Prostate gland (tissue), 2 donors: ENCODE data around the gene MTIF3.

Source experiments
- POLR2A ChIP-seq: fragments of 450-650 bp; IDR thresholded peaks from one replicate; pipeline ENCODE4 v1.6.1; 2016; ENCODE audit warnings: antibody characterized with exemption, mild to moderate bottlenecking
- TF ChIP-seq, protein P1 (sequence below), 4 experiments: fragments of 200-600 bp in 2 of 4; fragments of 450-650 bp in 2 of 4; sonication (generic) in 2 of 4; IDR thresholded peaks; 1 replicate in 3 of 4; 2 replicates in 1 of 4; pipeline ENCODE4 v1.5.1; 2016 to 2019; ENCODE audit warnings: antibody characterized with exemption in 4 of 4, mild to moderate bottlenecking in 2 of 4, moderate library complexity in 2 of 4

- TF ChIP-seq, protein P1, sequence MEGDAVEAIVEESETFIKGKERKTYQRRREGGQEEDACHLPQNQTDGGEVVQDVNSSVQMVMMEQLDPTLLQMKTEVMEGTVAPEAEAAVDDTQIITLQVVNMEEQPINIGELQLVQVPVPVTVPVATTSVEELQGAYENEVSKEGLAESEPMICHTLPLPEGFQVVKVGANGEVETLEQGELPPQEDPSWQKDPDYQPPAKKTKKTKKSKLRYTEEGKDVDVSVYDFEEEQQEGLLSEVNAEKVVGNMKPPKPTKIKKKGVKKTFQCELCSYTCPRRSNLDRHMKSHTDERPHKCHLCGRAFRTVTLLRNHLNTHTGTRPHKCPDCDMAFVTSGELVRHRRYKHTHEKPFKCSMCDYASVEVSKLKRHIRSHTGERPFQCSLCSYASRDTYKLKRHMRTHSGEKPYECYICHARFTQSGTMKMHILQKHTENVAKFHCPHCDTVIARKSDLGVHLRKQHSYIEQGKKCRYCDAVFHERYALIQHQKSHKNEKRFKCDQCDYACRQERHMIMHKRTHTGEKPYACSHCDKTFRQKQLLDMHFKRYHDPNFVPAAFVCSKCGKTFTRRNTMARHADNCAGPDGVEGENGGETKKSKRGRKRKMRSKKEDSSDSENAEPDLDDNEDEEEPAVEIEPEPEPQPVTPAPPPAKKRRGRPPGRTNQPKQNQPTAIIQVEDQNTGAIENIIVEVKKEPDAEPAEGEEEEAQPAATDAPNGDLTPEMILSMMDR (IDR thresholded peaks at IDR 0.05): no peak
- TF ChIP-seq POLR2A: no peak
Measured at GRCh38 chr13:27440408-27440807, 10.0 kb downstream of the MTIF3 start.
